ENCODE results near the gene SCRN1.

Gene SCRN1

GRCh38 chr7:30005464-30005863 lies 15.9 kb upstream of the SCRN1 start:
- in situ Hi-C loops (cut with MboI; ENCODE audit: low sequenced_read_pairs) = no loop called here

GRCh38 chr7:30003098-30003497 lies 13.5 kb upstream of the SCRN1 start:
- in situ Hi-C loops (cut with MboI; ENCODE audit: low sequenced_read_pairs) = no loop called here

DNA sequence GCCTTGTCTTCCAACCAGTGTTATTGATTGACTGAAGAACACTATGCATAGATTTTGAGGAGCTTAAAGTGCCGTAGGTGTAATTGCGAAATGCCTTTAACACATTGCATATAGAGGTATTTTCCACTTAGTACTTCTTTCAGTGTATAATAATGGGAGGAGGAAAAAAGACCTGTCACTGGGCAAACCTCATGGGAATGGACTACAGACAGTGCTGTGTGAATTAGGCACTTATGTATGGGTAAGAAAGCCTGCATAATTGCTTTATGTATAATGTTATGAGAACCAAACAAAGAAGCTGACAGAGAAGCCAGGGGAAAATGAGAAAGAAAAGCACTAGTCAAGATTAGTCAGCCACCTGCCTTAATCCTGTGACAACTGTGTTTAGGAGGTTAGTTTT lies 12.4 kb upstream of the SCRN1 start:
- in situ Hi-C loops (cut with MboI; ENCODE audit: low sequenced_read_pairs) = no loop called here

DNA sequence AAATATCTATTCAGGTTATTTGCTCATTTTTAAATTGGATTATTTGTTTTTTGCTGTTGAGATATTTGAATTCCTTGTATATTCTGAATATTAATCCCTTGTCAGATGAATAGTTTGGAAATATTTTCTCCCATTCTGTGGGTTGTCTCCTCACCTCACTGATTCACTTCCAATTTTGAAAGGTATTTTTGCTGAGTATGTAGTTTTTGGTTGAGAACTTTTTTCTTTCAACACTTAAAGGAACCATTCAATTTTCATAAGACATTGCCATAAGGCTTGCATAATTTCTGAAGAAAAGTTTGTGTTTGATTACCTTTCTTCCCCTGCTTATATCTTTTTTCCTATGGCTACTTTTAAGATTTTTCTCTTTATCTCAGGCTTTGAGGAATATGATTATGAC lies 8.9 kb upstream of the SCRN1 start:
- in situ Hi-C loops (cut with MboI; ENCODE audit: low sequenced_read_pairs) = no loop called here

- in situ Hi-C loops (cut with MboI; ENCODE audit: low sequenced_read_pairs) = no loop called here
These were observed 6.7 kb upstream of the SCRN1 start for GRCh38 chr7:29996321-29996720.

DNA sequence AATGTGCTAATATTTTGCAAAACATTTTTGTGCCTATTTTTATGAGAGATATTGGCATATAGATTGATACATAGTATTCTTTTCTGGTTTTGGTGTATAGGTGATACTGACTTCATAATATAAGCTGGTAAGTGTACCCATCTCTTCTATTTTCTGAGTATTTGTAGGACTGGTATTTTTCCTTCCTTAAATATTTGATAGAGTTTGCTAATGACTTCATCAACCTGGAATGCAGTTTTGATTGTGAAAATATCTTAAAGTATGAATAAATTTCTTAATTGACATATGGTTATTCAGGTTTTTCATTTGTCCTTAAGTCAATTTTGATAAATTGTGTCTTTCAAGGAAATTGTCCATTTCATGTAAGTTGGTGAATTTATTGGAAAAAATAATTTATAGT lies 6.1 kb upstream of the SCRN1 start:
- in situ Hi-C loops (cut with MboI; ENCODE audit: low sequenced_read_pairs) = no loop called here

DNA sequence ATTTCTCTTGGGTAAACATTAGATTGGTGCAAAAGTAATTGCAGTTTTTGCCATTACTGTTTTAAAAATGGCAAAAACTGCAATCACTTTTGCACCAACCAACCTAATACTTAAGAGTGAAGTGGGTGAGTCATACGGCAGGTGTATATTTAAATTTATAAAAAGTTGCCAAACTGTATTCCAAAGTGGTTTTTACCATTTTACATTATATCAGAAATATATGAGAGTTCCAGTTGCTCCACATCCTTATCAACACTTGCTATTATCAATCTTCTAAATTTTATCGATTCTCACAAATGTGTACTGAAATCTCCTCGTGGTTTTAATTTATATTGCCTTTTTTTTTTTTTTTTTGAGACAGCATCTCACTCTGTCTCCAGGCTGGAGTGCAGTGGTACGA lies 3.5 kb upstream of the SCRN1 start:
- in situ Hi-C loops (cut with MboI; ENCODE audit: low sequenced_read_pairs) = no loop called here

- in situ Hi-C loops (cut with MboI; ENCODE audit: low sequenced_read_pairs) = no loop called here
These were observed 2.3 kb upstream of the SCRN1 start for GRCh38 chr7:29991937-29992336.

DNA sequence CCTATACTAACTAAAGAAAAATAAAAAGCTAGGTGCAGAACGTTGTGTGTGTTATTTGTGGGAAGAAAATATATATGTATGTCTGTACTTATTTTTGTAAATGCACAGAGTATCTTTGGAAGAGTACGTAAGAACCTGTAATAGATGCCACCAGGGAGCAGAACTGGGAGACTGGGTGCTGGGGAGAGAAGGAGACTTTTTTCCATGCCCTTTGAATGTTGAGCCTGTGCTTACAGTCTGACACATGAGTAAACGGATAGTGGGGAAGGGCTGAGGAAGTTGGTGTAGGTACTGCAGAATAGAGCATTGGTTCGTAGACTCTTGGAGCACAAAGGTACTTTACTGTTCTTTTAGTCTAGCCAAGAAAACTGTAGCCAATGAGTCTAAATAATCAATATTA lies 1.3 kb upstream of the SCRN1 start:
- in situ Hi-C loops (cut with MboI; ENCODE audit: low sequenced_read_pairs) = no loop called here

DNA sequence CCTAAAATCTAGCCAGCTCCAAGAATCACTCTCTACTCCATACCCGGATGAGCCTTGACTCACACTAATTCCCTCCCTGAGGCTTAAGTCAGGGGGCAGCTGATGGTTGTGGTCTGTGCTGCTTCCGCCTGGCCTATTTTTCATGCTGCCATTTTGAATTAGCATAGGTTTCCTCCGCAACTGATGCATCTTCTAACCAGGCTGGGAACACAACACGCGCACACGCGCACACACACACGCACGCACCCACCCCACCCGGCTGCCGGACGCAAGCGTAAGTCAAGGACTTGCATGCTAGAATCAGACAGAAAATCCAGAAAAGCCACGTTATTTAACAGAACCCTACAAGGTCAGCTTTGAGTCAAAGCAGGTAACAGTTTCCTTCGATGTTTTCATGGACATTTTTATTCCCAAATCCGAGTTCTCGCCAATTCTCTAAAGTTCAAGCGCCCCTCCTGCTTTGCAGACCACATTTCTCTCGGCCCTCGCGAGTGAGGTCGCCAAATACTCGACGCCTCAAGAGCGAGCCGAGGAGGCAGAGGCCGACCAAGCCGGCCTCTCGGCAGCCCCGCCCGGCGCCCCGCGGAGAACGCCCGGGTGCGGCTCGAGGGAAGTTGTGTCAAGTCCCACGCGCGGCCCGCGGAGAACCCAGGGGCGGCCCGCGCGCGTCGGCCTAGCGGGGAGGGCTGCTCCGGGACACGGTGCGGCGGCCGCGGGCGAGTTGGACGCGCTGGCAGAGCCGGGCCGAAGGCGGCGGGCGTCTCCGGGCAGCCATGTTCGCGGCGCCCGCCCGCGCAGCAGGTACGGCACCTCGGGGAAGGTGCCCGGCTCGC lies 961 bp downstream of the SCRN1 start:
- in situ Hi-C loops (cut with MboI; ENCODE audit: low sequenced_read_pairs) = no loop called here

DNA sequence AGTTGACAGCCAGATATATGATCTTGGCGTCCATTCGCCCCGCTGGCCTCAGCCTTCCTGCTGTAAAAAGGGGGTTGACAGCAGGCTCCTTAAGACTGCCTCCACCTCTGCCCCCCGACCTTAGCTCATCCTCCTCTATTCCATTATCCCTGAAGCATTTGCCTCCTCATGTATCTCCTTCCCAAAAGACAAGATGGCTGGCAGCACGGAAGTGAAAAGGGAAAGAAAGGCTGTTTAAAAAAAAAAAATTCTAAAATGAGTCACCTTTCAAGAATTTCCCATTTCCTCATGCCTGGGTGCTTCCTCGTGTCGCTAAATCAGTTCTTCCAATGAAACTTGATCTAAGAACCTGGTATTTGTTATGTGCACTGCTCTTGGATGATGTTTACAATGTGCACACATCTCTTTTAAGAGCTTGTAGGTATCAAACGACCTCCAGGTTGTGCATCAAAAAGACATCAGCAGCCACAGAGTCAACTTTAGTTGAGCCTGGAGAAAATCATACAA lies 1.7 kb downstream of the SCRN1 start:
- in situ Hi-C loops (cut with MboI; ENCODE audit: low sequenced_read_pairs) = no loop called here

GRCh38 chr7:29987083-29987482 lies 2.5 kb downstream of the SCRN1 start:
- in situ Hi-C loops (cut with MboI; ENCODE audit: low sequenced_read_pairs) = no loop called here

DNA sequence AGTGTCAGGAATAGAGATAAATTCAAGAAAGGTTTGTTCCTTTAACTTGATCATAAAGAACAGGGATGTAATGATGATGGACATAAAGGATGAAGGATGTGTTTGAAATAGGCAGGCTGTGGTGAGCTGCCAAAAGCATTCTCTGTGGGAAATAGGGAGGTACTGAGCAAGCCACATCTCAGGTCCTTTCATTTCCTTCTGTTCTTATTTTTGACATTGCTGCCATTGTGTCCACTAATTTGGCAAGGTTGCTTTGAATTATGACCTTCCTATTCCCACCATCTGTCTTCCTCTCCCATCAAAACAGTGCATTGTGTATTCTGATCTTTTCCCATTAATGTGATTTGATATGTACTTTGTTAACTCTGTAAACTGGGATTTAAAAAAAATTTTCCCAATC lies 9.4 kb downstream of the SCRN1 start:
- in situ Hi-C loops (cut with MboI; ENCODE audit: low sequenced_read_pairs) = no loop called here

- in situ Hi-C loops (cut with MboI; ENCODE audit: low sequenced_read_pairs) = no loop called here
These were observed 11.5 kb downstream of the SCRN1 start for GRCh38 chr7:29977886-29978651.

- in situ Hi-C loops (cut with MboI; ENCODE audit: low sequenced_read_pairs) = no loop called here
These were observed 12.8 kb downstream of the SCRN1 start for GRCh38 chr7:29976673-29977415.

- in situ Hi-C loops (cut with MboI; ENCODE audit: low sequenced_read_pairs) = no loop called here
These were observed 13.3 kb downstream of the SCRN1 start for GRCh38 chr7:29976266-29976665.

DNA sequence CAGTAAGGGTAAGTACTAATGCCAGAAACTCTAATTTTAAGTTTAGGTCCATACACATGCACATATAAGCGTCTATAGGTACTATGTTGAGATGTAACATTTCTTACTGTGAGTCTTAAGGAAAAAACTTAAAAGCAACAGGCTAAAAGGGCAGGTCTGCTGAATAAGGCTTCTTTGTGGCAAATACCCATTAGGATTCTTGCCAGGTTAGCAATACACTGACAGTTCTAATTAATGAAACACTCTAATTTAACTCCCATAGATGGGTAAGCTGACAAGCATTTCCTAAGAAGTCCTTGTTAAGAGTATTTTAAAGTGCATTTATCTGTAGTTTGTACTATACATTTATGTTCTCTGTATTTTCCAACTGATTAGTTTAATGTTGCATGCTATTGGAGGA lies 14.0 kb downstream of the SCRN1 start:
- in situ Hi-C loops (cut with MboI; ENCODE audit: low sequenced_read_pairs) = no loop called here

DNA sequence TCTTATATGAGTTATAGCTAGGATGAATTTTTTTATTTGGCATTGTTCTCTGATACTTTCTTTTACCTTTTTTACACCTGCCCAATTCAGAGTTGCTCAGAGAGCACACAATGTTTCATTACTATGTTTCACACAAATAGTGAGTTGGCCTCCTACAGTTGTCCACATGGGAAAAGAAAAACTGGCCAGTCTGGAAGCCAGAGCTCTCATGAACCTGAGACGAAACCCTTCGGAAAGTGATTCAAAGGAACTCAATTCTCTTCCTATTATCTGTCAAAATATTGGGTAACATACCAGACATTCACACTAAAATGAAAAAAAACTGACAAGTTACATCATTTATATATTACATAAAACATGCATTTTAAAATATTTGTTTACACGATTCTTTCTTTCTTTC lies 15.3 kb downstream of the SCRN1 start:
- in situ Hi-C loops (cut with MboI; ENCODE audit: low sequenced_read_pairs) = no loop called here

DNA sequence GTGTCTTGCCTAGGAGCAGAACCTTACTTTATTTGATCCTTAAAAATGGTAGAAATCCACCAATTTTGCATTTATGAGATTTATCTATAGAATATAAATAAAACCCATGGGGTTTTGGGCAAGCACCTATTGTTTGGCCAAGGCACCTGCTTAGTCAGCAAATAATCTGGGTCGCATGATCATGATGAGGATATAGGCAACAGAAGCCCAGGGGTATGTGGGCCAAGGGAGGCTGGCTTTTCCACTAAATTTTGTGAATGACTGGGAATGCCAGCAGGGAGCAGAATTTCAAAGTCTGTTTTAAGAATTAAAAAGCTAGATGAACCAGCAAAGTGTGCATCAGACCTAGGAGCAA lies 17.3 kb downstream of the SCRN1 start:
- in situ Hi-C loops (cut with MboI; ENCODE audit: low sequenced_read_pairs) = no loop called here

DNA sequence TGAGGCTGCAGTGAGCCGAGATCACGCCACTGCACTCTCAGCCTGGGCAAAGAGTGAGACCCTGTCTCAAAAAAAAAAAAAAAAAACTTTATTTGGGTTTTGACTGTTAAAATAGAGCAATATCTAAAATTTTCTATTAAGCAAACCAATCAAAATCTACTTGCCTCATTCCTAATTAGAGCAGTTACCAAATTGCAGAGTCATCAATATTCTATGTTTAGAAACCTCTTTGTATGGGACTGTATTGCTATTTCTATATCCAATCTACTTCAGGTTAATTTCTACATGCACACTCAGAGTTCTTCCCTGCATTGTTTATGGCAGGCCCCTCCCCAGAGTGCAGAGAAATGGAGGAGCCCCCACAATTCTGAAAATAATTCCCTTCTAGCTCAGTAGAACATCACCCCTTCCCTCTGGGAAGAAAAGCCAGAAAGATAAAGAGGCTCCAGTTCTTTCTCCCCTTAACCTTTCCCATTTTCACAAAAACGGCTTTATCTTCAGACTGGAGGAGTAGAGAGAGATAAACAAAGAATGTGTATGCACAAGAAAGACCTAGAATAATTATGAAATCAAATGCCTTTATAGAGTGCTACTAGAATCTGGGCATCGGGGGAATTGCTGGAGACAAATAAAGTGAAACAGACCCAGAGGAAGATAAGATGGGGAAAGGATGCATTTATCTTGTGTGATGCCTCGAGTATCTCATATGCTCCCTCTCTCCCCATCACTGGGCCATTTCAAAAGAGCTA lies 17.9 kb downstream of the SCRN1 start:
- in situ Hi-C loops (cut with MboI; ENCODE audit: low sequenced_read_pairs) = no loop called here

DNA sequence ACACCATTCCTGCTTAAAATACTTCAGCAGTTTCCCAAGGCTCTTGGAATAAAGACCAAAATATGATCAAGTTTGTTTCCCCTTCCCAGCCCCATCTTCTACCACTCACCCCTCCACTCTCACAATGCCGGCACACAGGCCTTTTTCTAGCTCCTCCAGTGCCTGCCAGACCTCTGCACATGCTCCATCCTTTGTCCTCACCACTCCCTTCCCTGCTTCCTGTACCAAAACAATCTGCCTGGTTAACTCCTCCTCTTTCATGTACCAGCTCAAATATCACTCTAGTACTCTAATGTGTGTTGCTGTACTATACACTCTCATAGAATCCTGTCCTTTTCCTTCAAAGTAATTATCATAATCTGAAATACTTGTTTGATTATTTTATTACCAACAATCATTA lies 19.4 kb downstream of the SCRN1 start:
- in situ Hi-C loops (cut with MboI; ENCODE audit: low sequenced_read_pairs) = no loop called here
